ENCODE data around the gene CCDC57. TPM values are rescaled to one million over a fixed set of nuclear protein-coding genes. Genes with fewer than 3 reads are reported as not detected.

CCDC57 gene
- total RNA-seq, 1 donor from 2014 or later, result 56.6 TPM

GRCh38 chr17:82054351-82055022 is 158.2 kb downstream of the CCDC57 start:
- Mint-ChIP-seq H3K4me1 (peaks cover 17% of the 10 kb centered on the region), H3K4me3 (no peak overlapping the region), H3K36me3 (ENCODE audit: low read depth) (peaks cover 37% of the 10 kb centered on the region), H3K27ac (no peak overlapping the region), H3K27me3 (no peaks in the 10 kb centered on the region), H3K9me3 (no peaks in the 10 kb centered on the region)
- ATAC-seq (ENCODE audit: low read depth) (no peak), DNase-seq (no peak)
- CTCF ChIA-PET, result no interaction called here
- intact Hi-C loops (cut with micrococcal nuclease), result no loop called here
- POLR2A ChIA-PET, result interaction anchor here (1.3 to 1.5 kb wide), 2 partner anchors 10 to 12 kb away, joined by 4 to 7 read pairs; partner anchors contain the start of gene DUS1L
- no peak for TF ChIP-seq CTCF (IDR thresholded peaks at IDR 0.05)

GRCh38 chr17:82053556-82054263 is 158.9 kb downstream of the CCDC57 start:
- H3K27ac Mint-ChIP-seq, result no peak overlapping the region
- peaks cover 33% of the 10 kb centered on the region for H3K36me3 Mint-ChIP-seq (ENCODE audit: low read depth)
- no peak for TF ChIP-seq CTCF (IDR thresholded peaks at IDR 0.05)
- H3K27me3 Mint-ChIP-seq, result no peaks in the 10 kb centered on the region
- intact Hi-C loops (cut with micrococcal nuclease), result no loop called here
- ATAC-seq (ENCODE audit: low read depth) (no peak), DNase-seq (no peak)
- H3K4me3 Mint-ChIP-seq, result peak overlapping the region; percentile 71
- H3K9me3 Mint-ChIP-seq, result no peaks in the 10 kb centered on the region
- peaks cover 17% of the 10 kb centered on the region for H3K4me1 Mint-ChIP-seq
- CTCF ChIA-PET, result no interaction called here
- POLR2A ChIA-PET, result interaction anchor here (1.5 to 4.2 kb wide), 3 partner anchors 11 to 16 kb away, joined by 7 to 30 read pairs (median 7); partner anchors contain the start of gene DCXR

- no peak for DNase-seq
- ChIA-PET CTCF (no interaction called here), POLR2A (interaction anchor here (1.6 to 4.2 kb wide), 2 partner anchors 12 to 16 kb away, joined by 7 to 30 read pairs; partner anchors contain the start of gene DCXR)
- Mint-ChIP-seq H3K4me1 (peaks cover 17% of the 10 kb centered on the region), H3K27me3 (no peaks in the 10 kb centered on the region), H3K4me3 (peak overlapping the region; percentile 71), H3K27ac (no peak overlapping the region), H3K36me3 (ENCODE audit: low read depth) (peaks cover 29% of the 10 kb centered on the region), H3K9me3 (no peaks in the 10 kb centered on the region)
- no peak for ATAC-seq (ENCODE audit: low read depth)
- TF ChIP-seq CTCF (IDR thresholded peaks at IDR 0.05), result no peak
- intact Hi-C loops (cut with micrococcal nuclease), result no loop called here
Observed at GRCh38 chr17:82053130-82053529, 159.5 kb downstream of the CCDC57 start.

GRCh38 chr17:82052638-82053059 is 160.0 kb downstream of the CCDC57 start:
- CTCF ChIA-PET, result interaction anchor here (1.3 kb wide), 1 partner anchor 93 kb away, joined by 3 read pairs; no protein-coding TSS in a partner anchor
- H3K9me3 Mint-ChIP-seq, result no peaks in the 10 kb centered on the region
- POLR2A ChIA-PET, result interaction anchor here (1.6 to 4.2 kb wide), 3 partner anchors 12 to 23 kb away, joined by 3 to 30 read pairs (median 7); partner anchors contain the start of gene DCXR
- H3K36me3 Mint-ChIP-seq (ENCODE audit: low read depth), result peaks cover 29% of the 10 kb centered on the region
- no peak for TF ChIP-seq CTCF (IDR thresholded peaks at IDR 0.05)
- no peak overlapping the region for H3K27ac Mint-ChIP-seq
- H3K27me3 Mint-ChIP-seq, result no peaks in the 10 kb centered on the region
- H3K4me1 Mint-ChIP-seq, result peaks cover 17% of the 10 kb centered on the region
- intact Hi-C loops (cut with micrococcal nuclease), result no loop called here
- DNase-seq, result no peak
- H3K4me3 Mint-ChIP-seq, result peak overlapping the region; percentile 71
- ATAC-seq (ENCODE audit: low read depth), result no peak

Data from activated B cell treated with CpG ODN at 0.5 μM for 24 hours (primary cell).